MM.1S (cell line): Measurements from ENCODE around the gene GRIN3B.

Source experiments
- DNase-seq: peaks from one replicate; pipeline ENCODE4 v3.0.0-alpha.2; 2015
- H2AFZ ChIP-seq: fragments of 300-600 bp; sonication (generic); 2 replicates; pipeline ENCODE4 v1.6.0; 2016; ENCODE audit warnings: antibody characterized with exemption, low read length
- H3F3A ChIP-seq: fragments of 300-600 bp; sonication (generic); 2 replicates; pipeline ENCODE4 v1.6.1; 2016; ENCODE audit warnings: mild to moderate bottlenecking, antibody characterized with exemption, low read length, moderate library complexity, mixed read lengths; ENCODE audit not compliant: insufficient read depth
- H3K27ac ChIP-seq: fragments of 300-600 bp; sonication (generic); 2 replicates; pipeline ENCODE4 v1.5.1; 2016; ENCODE audit warnings: mild to moderate bottlenecking, low read length
- H3K27me3 ChIP-seq: fragments of 300-600 bp; sonication (generic); replicated peaks from 2 replicates; pipeline ENCODE4 v1.6.0; 2016; ENCODE audit warnings: low read length; ENCODE audit not compliant: insufficient read depth
- H3K36me3 ChIP-seq: fragments of 300-600 bp; sonication (generic); replicated peaks from 2 replicates; pipeline ENCODE4 v1.6.1; 2016; ENCODE audit warnings: mild to moderate bottlenecking, low read length, mixed read lengths; ENCODE audit not compliant: insufficient read depth
- H3K4me1 ChIP-seq: fragments of 300-600 bp; sonication (generic); 2 replicates; pipeline ENCODE4 v1.6.1; 2016; ENCODE audit warnings: low read length, mixed read lengths
- H3K4me2 ChIP-seq: fragments of 300-600 bp; sonication (generic); 2 replicates; pipeline ENCODE4 v1.6.0; 2016; ENCODE audit warnings: low read depth, low read length
- H3K4me3 ChIP-seq: fragments of 300-600 bp; sonication (generic); 2 replicates; pipeline ENCODE4 v1.5.1; 2016; ENCODE audit warnings: low read length, mixed read lengths
- H3K79me2 ChIP-seq: fragments of 300-600 bp; sonication (generic); 2 replicates; pipeline ENCODE4 v1.6.1; 2016; ENCODE audit warnings: mixed run types, low read length, mixed read lengths
- H3K9ac ChIP-seq: fragments of 300-600 bp; sonication (generic); 2 replicates; pipeline ENCODE4 v1.6.1; 2016; ENCODE audit warnings: low read length, mixed read lengths
- H3K9me2 ChIP-seq: fragments of 300-600 bp; sonication (generic); replicated peaks from 2 replicates; pipeline ENCODE4 v1.6.1; 2016; ENCODE audit warnings: mild to moderate bottlenecking, low read length, mixed read lengths; ENCODE audit not compliant: insufficient read depth
- H3K9me3 ChIP-seq: fragments of 300-600 bp; sonication (generic); replicated peaks from 2 replicates; pipeline ENCODE4 v1.6.1; 2016; ENCODE audit warnings: mild to moderate bottlenecking, low read length, mixed read lengths; ENCODE audit not compliant: insufficient read depth
- H4K20me1 ChIP-seq: fragments of 300-600 bp; sonication (generic); 2 replicates; pipeline ENCODE4 v1.6.1; 2016; ENCODE audit warnings: mild to moderate bottlenecking, low read length, moderate library complexity, mixed read lengths; ENCODE audit not compliant: insufficient read depth
- EZH2 ChIP-seq: fragments of 300-600 bp; sonication (generic); optimal IDR thresholded peaks from 2 replicates; pipeline ENCODE3; 2017; ENCODE audit warnings: low read depth, mild to moderate bottlenecking, antibody characterized with exemption, low read length, mixed read lengths
- EZH2phosphoT487 ChIP-seq: fragments of 300-600 bp; sonication (generic); IDR thresholded peaks from 2 replicates; pipeline ENCODE4 v1.6.1; 2018; ENCODE audit warnings: antibody characterized with exemption, low read length
- TF ChIP-seq, protein P1 (sequence below): fragments of 300-600 bp; sonication (generic); IDR thresholded peaks from 2 replicates; pipeline ENCODE4 v1.5.1; 2016; ENCODE audit warnings: antibody characterized with exemption, low read length, mixed read lengths

GRIN3B gene

DNA sequence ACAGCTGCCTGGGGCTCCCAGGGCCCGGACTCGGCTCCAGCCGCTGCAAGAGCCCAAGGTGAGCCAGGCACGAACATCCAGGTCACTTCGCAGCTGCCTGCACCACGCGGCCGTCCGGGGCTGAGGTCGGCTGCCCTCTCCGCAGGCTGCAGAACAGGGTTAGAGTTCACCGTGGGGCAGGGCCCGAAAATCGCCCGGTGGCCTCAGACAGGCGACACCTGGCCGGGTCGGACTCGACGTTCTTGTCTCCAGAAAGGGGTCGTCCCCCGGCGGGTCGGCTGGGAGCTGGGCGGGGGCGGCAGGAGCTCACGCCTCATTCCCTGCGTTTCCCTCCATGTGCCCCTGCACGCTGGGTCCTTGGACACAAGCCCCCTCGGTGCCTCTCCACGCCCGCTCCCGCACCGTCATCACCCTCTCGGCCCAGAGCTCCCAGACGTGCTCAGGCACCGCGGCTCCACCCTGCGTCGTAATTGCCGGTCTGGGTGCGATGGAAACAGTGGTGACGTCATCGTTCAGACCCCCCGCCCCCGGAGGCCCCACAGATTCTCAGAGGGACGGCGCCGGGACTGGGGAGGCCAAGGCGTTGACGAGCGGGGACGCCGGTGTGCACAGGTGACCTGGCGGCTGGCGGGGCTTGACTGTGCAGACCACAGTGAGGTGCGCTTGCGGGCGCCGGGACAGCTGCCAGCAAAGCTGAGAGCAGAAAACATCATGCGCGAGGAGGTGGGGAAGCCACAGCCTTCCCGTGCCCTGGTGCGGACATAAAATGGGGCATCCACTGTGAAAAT lies 4.0 kb upstream of the GRIN3B start:
- H3K4me3 ChIP-seq = peak overlapping the region; percentile 35; the same call in 1 of the 2 replicates
- H3K9me3 ChIP-seq = no peaks in the 10 kb centered on the region
- H3K79me2 ChIP-seq = no peaks in the 10 kb centered on the region
- peaks cover 7% of the 10 kb centered on the region; the same call in 1 of the 2 replicates for H3F3A ChIP-seq
- no peak overlapping the region for H2AFZ ChIP-seq
- H3K36me3 ChIP-seq = no peaks in the 10 kb centered on the region
- TF ChIP-seq, protein P1, sequence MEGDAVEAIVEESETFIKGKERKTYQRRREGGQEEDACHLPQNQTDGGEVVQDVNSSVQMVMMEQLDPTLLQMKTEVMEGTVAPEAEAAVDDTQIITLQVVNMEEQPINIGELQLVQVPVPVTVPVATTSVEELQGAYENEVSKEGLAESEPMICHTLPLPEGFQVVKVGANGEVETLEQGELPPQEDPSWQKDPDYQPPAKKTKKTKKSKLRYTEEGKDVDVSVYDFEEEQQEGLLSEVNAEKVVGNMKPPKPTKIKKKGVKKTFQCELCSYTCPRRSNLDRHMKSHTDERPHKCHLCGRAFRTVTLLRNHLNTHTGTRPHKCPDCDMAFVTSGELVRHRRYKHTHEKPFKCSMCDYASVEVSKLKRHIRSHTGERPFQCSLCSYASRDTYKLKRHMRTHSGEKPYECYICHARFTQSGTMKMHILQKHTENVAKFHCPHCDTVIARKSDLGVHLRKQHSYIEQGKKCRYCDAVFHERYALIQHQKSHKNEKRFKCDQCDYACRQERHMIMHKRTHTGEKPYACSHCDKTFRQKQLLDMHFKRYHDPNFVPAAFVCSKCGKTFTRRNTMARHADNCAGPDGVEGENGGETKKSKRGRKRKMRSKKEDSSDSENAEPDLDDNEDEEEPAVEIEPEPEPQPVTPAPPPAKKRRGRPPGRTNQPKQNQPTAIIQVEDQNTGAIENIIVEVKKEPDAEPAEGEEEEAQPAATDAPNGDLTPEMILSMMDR = no peak
- TF ChIP-seq EZH2phosphoT487 = no peak
- TF ChIP-seq EZH2 = no peak
- H3K27me3 ChIP-seq = peaks cover 29% of the 10 kb centered on the region
- no peaks in the 10 kb centered on the region for H4K20me1 ChIP-seq
- H3K9me2 ChIP-seq = no peaks in the 10 kb centered on the region
- H3K4me1 ChIP-seq = peaks cover 5% of the 10 kb centered on the region
- no peak overlapping the region for H3K9ac ChIP-seq
- 0 out of 2 replicates have a peak overlapping the region, but pooled peaks have one; percentile 12 for H3K27ac ChIP-seq
- peak overlapping the region; percentile 78 for H3K4me2 ChIP-seq
- DNase-seq = peak; percentile 81

DNA sequence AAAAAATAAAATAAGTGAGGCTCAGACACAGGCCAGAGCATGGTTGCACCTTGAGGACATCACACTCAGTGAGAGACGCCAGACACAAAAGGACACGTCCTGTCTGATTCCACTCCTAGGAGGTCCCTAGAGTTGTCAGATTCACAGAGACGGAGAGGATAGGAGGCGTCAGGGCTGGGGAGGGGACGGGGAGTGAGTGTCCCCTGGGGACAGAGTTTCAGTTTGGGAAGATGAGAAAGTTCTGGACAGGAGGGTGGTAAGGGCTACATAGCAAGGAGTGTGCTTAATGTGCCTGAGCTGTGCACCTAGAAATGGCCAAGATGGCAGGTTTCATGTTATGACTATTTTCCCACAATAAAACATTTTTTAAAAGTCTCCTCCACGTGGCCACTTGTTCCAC lies 2.2 kb upstream of the GRIN3B start:
- Histone ChIP-seq H3K36me3 (no peaks in the 10 kb centered on the region), H3K4me1 (peaks cover 5% of the 10 kb centered on the region), H3F3A (peaks cover 7% of the 10 kb centered on the region; the same call in 1 of the 2 replicates), H3K4me2 (no peak overlapping the region), H3K27ac (no peak overlapping the region), H3K9me2 (no peaks in the 10 kb centered on the region), H3K4me3 (no peak overlapping the region), H2AFZ (no peak overlapping the region), H4K20me1 (no peaks in the 10 kb centered on the region), H3K79me2 (no peaks in the 10 kb centered on the region), H3K9me3 (no peaks in the 10 kb centered on the region), H3K27me3 (peaks cover 40% of the 10 kb centered on the region), H3K9ac (no peak overlapping the region)
- TF ChIP-seq, protein P1 = no peak
- DNase-seq = no peak

DNA sequence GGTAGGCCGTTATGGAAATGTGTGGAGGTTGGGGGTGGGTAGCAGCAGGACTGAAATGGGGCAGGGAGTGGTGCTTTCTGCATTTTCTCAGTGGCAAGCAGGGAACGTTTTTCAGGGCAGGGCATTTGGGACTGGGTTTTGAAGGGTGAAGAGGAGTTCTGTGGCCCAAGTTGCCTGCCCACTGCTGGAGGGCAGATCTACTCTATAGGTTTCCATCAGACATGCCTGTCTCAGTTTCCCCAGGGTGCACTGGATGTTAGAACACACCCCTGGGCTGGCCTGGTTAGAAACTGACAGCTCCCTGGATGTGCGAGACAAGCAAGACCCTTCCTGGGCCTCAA lies 870 bp upstream of the GRIN3B start:
- Histone ChIP-seq H4K20me1 (no peaks in the 10 kb centered on the region), H3F3A (peaks cover 7% of the 10 kb centered on the region; the same call in 1 of the 2 replicates), H3K9me2 (no peaks in the 10 kb centered on the region), H2AFZ (no peak overlapping the region), H3K9me3 (no peaks in the 10 kb centered on the region), H3K36me3 (no peaks in the 10 kb centered on the region), H3K27me3 (peaks cover 51% of the 10 kb centered on the region), H3K79me2 (no peaks in the 10 kb centered on the region), H3K9ac (no peak overlapping the region), H3K4me2 (no peak overlapping the region), H3K27ac (no peak overlapping the region), H3K4me3 (no peak overlapping the region), H3K4me1 (peaks cover 5% of the 10 kb centered on the region)
- no peak for DNase-seq
- TF ChIP-seq, protein P1 = no peak
- TF ChIP-seq EZH2 (no peak), EZH2phosphoT487 (no peak)
